ENCODE measurements around the gene KRTAP4-3.

DNA sequence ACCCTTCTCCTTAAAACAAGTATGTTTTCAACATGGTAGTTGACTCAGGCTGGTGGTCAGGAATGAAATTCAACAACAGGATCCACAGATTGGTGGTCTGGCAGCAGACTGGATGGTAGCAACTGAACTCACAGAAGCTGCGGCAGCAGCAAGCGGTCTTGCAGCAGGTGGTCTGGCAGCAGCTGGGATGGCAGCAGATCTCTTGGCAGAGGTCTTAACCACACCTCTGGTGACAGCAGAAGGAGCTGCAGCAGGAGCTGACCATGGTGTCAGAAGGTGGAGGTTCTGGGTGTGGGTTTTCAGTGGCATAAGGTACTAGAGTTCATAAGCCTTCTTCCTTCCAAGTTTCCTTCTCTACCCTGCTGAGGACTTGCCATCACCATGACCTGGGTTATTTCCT is 18.9 kb upstream of the KRTAP4-3 start:
- TF ChIP-seq, protein P1, sequence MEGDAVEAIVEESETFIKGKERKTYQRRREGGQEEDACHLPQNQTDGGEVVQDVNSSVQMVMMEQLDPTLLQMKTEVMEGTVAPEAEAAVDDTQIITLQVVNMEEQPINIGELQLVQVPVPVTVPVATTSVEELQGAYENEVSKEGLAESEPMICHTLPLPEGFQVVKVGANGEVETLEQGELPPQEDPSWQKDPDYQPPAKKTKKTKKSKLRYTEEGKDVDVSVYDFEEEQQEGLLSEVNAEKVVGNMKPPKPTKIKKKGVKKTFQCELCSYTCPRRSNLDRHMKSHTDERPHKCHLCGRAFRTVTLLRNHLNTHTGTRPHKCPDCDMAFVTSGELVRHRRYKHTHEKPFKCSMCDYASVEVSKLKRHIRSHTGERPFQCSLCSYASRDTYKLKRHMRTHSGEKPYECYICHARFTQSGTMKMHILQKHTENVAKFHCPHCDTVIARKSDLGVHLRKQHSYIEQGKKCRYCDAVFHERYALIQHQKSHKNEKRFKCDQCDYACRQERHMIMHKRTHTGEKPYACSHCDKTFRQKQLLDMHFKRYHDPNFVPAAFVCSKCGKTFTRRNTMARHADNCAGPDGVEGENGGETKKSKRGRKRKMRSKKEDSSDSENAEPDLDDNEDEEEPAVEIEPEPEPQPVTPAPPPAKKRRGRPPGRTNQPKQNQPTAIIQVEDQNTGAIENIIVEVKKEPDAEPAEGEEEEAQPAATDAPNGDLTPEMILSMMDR (conservative IDR thresholded peaks at IDR 0.05) = no peak
- TF ChIP-seq ZFX (IDR thresholded peaks at IDR 0.05) = no peak
